ENCODE data around the gene CFAP61.
A peak's percentile ranks its signal among the peaks of the same experiment; 100 is the strongest.

CFAP61 gene

DNA sequence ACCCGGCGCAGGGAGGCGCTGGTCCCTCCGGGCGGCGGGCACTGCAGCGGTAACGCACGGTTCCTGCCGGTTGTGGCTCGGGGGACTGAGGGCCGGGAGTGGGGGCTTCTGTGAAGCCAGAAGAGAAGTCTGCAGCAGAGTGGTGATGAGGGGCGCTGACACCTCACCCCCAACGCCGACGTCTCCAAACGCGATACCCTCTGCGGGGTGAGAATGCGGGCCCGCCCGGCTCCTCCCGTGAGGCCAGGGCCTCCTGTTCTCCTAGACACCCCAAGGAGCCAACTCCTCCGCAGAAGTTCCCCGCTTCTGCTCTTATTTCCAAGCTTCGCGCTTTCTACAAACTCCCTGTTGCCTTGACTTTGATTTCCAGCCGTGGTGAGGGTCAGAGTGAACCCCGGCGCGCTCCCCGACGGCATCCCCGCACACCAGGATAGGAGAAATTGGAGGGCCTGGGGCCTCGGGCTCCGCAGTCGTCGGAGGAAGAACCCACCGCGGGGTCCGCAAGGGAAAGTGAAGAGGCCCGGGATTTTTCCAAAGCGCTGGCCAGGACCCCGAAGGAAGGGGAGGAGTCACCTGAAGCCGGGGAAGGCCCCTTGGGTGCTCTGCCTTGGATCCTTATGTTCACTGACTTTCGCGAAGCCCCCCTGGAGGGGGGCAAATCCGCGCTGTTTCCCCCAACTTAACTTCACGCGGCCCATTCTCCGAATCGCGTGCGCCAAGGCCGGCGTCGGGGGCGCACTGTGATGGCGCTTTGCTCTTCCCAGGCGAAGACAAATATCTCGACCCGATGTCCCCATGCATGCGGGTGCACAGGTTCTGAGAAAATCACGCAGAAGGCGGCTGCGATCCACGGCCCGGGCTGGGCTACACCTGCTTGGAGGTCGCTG, 312.5 kb downstream of the CFAP61 start:
- DNase-seq (ENCODE audit: low read depth): no peak

DNA sequence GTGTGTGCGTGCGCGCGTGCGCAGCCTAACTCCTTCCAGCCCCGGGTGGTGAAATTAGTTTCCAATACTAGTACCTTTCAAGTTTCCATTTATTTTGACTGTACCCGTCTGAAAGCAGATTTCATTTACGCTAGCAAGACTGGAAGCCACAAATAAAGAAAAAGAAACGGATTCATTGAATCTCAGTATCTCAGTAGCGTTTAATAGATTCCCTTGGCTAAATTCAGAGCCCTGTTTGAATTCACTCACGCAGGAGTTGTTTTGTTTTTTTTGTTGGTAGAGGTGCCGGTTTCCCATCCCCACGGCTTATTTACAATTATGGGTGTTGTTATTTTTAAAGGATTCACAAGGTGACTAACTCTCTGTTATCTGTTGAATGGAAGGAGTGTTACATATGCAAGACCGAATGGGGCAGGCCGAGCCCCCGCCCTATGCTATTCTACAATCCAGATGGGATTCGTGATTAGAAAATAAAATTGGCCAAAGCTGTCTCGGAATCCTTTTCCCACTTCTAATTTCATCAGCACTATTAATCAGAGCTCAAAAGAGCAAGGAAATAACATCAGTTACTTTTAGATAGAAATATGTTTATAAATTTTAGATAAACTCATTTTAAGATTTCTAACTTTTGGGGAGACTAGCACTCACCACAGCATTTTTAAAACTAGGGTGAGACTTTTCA, 313.3 kb downstream of the CFAP61 start:
- no peak for DNase-seq (ENCODE audit: low read depth)

DNA sequence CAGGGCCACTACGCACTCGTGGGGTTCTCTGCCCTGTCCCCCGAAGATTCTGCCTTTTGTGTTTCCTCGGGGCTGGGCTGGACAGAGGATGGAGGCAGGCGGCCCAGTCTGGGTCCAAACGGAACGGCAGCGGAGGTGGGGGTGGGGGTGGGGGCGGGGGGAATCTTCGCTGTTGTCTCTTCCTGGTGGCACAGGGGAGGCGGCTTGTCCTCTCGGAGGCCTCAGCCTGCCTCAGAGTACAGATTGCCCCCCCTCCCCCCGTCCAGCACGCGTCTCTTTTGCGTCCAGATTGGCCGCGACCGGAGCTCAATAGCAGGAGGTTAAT, 314.2 kb downstream of the CFAP61 start:
- no peak for DNase-seq (ENCODE audit: low read depth)

DNA sequence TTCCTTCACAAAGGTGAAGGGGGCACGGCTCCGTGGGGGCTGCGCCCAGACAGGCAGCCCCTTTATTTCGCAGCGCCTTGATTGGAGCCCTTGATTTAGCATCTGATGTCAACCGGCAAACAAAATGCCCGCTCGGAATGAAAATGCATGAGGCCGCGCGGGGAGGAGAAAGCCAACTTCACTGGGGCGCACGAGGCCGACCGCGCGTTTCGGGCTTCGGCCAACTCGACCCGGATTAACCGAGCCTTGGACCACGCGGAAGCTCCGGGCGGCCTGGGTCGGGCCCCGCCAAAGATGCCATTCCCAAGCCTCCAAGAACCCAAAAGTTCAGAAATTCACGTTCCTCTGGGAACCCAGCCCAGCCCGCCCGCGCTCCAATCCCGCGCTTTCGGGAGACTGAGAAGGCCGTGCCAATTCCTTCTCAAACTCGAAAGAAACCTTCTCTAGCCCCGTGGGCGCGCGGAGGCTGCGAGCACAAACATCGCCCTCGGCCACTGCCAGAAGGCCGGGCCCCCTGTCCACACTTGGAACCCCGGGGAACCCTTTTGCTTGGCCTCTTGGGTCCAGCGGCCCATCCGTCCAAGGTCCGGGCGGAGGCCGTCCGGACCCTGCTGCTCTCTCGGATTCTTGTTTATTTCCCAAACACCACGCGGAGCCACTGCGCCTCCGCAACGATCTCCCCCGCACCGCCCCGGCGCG, 314.7 kb downstream of the CFAP61 start:
- no peak for DNase-seq (ENCODE audit: low read depth)

DNA sequence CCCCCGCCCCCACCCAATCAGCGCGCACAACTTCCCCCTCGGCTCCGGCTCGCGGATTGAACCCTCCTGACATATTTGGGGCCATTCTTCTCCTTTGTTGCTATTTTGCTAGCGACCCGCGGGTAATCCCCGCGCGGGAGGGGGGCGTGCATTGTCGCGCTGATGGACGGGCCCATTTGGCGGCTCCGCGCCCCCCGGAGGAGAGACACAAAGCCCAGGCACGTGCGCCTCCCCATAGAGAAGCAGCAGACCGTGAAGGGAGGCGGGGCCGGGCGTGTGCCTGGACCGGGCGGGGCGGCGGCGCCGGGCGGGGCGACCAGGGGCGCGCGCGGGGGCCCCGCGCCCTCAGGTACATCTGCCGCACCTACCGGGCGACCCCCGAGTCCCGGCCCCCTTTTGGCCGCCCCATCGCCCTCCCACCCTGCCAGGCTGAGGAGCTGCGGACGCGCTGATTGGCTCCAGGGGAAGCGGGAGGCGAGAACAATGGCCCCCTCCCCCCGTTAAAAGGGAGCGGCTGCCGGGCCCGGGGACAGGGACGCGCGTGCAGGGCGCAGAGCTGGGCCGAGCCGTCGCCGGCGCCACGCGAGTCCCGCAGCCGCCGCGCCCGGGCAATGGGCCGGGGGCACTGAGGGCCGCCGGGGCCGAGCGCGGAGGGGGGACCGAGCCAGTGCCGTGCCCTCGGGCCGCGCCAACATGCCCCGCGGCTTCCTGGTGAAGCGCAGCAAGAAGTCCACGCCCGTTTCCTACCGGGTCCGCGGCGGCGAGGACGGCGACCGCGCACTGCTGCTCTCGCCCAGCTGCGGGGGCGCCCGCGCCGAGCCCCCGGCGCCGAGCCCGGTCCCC, 315.5 kb downstream of the CFAP61 start, which contains the start of gene INSM1:
TSS of gene INSM1 (plus strand) at position 530 of the 843 bp plus-strand sequence. CDS start at position 694, 164 bp downstream.
- no peak for DNase-seq (ENCODE audit: low read depth)

DNA sequence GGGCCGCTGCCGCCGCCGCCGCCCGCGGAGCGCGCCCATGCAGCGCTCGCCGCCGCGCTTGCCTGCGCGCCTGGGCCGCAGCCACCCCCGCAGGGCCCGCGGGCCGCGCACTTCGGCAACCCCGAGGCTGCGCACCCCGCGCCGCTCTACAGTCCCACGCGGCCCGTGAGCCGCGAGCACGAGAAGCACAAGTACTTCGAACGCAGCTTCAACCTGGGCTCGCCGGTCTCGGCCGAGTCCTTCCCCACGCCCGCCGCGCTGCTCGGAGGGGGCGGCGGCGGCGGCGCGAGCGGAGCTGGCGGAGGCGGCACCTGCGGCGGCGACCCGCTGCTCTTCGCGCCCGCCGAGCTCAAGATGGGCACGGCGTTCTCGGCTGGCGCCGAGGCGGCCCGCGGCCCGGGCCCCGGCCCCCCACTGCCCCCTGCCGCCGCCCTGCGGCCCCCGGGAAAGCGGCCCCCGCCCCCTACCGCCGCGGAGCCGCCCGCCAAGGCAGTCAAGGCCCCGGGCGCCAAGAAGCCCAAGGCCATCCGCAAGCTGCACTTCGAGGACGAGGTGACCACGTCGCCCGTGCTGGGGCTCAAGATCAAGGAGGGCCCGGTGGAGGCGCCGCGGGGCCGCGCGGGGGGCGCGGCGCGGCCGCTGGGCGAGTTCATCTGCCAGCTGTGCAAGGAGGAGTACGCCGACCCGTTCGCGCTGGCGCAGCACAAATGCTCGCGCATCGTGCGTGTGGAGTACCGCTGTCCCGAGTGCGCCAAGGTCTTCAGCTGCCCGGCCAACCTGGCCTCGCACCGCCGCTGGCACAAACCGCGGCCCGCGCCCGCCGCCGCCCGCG, 316.3 kb downstream of the CFAP61 start:
- no peak for DNase-seq (ENCODE audit: low read depth)

DNA sequence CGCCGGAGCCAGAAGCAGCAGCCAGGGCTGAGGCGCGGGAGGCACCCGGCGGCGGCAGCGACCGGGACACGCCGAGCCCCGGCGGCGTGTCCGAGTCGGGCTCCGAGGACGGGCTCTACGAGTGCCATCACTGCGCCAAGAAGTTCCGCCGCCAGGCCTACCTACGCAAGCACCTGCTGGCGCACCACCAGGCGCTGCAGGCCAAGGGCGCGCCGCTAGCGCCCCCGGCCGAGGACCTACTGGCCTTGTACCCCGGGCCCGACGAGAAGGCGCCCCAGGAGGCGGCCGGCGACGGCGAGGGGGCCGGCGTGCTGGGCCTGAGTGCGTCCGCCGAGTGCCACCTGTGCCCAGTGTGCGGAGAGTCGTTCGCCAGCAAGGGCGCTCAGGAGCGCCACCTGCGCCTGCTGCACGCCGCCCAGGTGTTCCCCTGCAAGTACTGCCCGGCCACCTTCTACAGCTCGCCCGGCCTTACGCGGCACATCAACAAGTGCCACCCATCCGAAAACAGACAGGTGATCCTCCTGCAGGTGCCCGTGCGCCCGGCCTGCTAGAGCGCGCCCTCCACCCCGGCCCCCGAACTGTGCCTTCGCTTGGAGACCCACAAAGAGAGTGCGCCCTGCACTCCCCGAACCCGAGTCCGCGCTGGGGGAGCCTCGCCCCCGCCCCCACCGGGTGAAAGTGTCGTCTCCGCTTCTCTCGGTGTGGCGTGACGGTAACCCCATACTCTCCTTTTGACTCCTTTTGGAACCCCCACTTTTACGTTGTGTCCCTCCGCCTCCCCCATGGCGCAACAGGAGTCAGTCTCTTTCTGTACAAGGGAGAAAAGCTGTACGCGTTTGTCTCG, 317.1 kb downstream of the CFAP61 start:
- no peak for DNase-seq (ENCODE audit: low read depth)

DNA sequence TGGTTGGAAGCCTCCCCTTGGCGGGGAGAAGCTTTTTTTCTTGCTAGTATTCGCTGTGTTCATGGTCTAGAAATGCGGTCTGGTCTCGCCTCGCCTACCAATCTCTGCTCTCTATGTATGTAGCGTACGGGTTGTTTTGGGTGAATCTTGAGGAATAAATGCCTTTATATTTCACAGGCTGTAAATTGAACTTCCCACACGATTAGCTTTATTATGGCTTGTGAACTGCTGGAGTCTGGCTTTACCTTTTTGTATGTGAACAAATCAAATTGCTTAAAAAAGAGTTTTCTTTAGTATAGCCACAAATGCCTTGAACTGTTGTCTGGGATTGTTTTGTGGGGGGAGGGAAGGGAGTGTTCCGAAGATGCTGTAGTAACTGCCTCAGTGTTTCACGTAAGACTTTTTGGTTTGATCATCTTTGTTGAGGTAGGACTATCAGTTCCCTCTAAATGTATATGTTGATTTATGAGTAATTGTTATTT, 317.8 kb downstream of the CFAP61 start:
- DNase-seq (ENCODE audit: low read depth): no peak

DNA sequence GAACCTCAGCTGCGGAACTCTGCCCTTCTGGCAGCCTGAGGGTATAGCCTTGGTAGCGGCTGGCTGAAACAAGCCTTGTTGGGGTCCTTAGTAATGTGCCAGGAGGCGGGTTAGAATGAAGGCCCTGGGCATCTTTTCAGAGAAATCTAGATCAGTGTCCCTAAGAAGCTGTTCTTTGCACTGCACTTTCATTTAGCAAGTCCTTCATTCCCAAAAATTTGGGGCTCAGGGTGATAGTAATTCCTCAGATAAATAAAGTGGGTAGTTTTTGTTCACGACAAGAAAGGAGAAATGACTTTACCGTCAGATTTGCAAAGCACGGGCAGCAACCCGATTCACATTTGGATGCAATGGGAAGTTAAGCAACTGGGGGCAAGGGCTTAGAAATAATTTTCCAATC, 318.8 kb downstream of the CFAP61 start:
- no peak for DNase-seq (ENCODE audit: low read depth)

DNA sequence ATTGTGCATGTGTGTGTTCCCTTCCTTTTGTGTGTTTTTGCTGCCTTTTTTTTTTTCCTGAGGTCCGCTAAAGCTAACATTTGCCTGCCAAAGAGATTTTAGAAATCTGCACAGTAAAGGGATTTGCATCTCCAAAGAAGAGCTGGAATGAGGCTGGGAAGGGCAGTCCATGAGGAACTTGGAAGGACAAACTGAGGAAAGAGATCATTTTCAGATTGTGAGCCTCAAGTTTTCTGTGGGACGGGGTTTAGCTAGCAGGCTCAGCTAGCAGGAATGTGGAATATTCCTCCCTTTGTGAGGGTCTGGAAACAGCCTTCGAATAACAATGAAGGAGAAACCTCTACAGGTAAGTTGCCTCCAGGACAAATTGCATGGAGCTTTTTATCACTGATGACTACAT, 319.3 kb downstream of the CFAP61 start:
- no peak for DNase-seq (ENCODE audit: low read depth)

DNA sequence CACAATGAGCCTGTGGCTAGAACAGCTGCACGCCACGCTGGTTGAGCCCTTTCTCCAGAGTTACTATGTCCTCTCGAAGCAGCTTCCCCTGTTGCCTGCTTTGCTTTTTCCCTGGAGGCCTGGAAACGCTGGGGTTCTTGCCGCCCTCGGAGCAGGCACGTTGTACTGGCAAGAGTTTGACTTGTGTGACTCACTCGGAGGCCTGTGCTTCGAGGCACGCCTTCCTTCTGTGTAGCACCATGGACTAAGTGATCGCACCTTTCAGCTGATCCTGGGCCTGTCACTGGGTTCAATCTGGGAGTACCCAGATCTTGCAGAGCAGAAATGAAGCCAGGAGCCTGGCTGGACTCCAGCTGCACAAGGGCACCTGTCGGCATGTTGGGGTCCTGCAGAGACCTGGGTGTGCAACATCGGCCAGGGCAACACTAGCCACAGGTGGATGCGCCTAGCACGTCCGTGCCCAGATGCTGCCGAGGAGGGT, 320.8 kb downstream of the CFAP61 start:
- DNase-seq (ENCODE audit: low read depth): no peak

DNA sequence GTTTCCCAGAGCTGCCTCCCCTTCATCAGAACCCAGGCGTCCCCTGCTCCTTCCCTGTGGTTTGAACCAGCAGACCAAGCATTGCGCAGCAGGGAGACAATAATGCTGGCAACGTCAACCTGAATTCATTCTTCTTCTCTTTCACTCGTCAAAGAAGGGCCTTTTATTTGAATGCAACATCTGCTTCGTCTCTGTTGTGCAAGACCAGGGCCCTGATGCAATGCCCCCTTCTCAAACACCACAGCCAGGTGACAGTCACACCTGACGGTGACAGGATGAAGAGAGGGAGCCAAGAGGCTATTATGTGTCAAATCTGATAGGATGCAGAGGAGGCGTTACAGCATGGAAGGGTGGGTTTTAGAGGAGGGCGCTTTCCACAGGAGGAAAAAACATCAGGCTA, 323.5 kb downstream of the CFAP61 start:
- no peak for DNase-seq (ENCODE audit: low read depth)

DNA sequence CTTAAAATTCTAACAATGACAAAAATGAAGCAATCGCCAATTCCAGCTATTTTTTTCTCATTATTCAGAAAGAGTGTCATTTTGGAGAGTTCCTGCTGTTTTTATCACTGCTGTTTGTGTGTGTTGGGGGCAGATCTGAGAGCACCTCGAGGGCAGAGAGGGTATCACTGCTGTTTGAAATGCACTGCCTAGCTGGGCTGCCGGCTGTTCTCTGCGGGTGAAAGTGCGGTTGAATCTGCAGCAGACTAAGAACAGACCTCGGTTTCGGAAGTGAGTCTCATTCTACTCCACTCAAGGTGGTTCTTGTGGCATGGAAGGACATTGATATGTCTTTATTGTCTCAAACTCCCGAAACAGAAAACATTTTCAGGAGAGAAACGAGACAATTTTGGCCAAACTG, 333.9 kb downstream of the CFAP61 start:
- DNase-seq (ENCODE audit: low read depth): no peak

DNA sequence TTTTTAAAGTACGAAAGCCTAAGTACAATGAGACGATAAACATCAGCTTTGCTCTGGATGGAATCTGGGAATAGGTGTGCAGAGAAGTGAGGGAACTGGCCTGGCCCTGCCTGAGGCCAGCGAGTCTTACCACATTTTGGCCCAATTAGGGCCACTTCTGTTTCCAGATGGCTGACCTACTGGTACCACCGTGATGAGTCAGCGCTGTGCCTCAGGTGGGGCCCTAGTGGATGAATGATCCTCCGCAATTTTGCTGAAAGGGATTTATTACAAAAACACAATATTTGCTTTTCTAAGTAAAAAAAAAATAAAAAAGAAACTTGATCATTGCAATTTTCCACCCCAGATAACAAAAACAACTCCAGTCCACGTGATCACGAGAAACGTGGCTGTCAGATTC, 338.1 kb downstream of the CFAP61 start:
- DNase-seq (ENCODE audit: low read depth): no peak

DNA sequence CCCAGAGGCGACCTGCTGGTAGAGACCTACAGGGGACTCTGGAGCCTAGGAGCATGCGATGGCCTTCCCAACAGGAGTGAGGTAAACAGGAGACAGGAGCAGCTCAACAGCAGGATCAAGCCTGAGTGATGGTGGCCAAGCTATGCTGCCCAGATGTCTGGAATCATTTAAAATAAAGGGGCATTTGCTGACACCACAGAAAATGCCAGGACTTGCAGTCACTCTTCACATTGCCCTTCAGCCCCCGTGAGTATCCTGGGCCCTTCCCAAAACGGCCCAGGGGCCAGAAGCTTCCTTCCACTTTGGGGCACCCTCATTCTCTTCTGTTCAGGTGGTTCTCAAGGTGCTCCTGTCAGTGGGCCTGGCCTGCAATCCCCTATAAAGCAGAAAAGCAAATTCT, 338.8 kb downstream of the CFAP61 start:
- DNase-seq (ENCODE audit: low read depth): no peak

DNA sequence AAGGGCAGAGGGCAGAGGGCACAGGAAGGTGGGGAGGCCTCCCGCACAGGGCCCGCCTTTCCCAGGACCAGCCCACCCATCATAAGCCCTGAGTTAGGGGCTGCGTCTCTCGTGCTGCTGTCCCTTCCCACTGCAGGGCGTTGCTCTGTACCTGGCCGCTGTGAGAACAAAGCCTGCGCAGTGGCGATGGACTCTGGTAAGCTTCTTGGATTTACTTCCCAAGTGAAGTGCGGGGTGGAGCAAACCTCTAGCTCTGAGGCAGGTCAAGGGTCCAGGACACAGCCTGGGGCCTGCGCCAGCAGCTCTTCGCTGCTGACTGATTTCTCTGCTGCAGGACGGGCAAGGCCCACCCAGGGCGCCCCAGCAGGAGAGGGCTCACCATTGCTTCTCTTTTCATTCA, 339.4 kb downstream of the CFAP61 start:
- DNase-seq (ENCODE audit: low read depth): no peak

DNA sequence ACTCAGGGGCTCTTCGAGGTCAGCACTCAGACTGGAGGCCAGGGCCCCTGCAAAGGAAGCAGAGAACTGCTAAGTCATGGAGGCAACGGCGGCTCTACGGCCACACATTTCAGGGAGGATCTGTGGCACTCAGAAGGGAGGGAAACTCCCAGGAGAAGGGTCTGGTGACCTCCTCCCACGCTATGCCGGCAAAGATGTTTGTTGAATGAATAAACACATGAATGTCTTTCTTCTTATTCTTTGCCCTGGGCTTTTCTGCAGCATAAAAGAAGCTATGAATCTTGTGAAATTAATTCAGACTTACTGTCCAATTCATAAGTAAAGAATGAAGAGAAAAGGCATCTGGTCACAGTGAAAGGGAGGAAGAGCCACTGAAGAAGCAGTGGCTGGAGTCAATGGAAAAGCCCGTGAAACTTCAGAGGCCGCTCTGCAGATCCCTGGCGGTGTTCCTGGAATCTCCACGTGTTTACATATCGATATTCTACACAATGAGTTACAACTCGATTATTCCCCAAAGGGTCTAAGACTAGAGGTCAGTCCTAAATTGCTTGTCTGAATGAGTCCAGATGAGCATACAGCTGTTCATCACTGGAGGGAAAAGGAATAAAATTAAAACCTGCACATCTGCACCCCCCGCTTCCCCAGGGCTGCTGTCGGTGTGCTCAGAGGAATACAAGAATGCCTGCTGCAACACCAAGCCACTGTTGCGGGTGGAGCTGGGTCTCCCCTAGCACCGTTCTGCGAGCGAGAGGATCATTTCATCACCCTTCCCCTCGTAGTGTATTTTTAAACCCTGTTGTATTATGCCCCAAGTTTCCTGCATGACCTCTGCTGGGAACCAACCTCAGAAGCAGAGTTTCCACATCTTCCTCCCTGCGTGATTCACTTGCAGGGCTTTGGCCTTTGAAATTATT, 341.1 kb downstream of the CFAP61 start:
- peak; percentile 30 for DNase-seq (ENCODE audit: low read depth)

DNA sequence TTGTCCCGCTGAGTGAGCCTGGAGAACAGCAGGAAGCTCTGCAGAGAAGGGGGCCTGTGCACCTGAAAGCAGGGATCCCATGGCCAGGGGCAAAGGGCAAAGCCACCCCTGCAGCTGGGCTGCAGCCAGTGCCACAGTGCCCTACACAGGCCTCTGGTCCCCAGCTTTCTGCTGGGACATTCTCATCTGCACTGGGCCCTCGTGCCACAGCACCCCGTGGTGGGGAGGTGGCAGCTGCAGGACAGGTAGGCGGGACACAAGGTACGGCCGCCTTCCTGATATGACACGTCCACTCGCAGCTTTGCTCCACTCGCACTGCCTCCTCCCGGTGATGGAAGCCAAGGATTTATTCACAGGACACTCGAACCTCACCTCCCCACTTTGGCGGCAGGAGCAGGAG, 342.8 kb downstream of the CFAP61 start:
- DNase-seq (ENCODE audit: low read depth): no peak
